Upper lobe of left lung (tissue), 6 donors: ENCODE measurements around the gene SPTBN1. TPM values are rescaled to one million over a fixed set of nuclear protein-coding genes. Genes with fewer than 3 reads are reported as not detected.

Experiments used
- ATAC-seq, 2 donors: fragments of 200-7000 bp; cut with Tn5 transposase; one replicate each; pipeline ENCODE4 v1.9.1; 2022; ENCODE audit warnings: mild to moderate bottlenecking in 2 of 2, moderate library complexity in 2 of 2; ENCODE audit not compliant: low FRiP score in 2 of 2
- DNase-seq, 2 donors: peaks; one replicate each; pipeline ENCODE4 v3.0.0-alpha.2; 2019 to 2020
- H3K27ac ChIP-seq, 4 donors: fragments of 200-600 bp; sonication (generic); one replicate each; pipeline ENCODE4 v1.5.1; 2016 to 2019
- H3K27me3 ChIP-seq, 4 donors: fragments of 200-600 bp; sonication (generic); one replicate each; pipeline ENCODE4 v1.5.1; 2017 to 2019
- H3K36me3 ChIP-seq, 4 donors: fragments of 200-600 bp; sonication (generic); one replicate each; pipeline ENCODE4 v1.5.1; 2016 to 2019
- H3K4me1 ChIP-seq, 4 donors: fragments of 200-600 bp; sonication (generic); one replicate each; pipeline ENCODE4 v1.5.1; 2018 to 2019
- H3K4me3 ChIP-seq, 4 donors: fragments of 200-600 bp; sonication (generic); one replicate each; pipeline ENCODE4 v1.5.1; 2017 to 2019; ENCODE audit warnings: mild to moderate bottlenecking in 2 of 4, moderate library complexity in 1 of 4
- H3K9me3 ChIP-seq, 4 donors: fragments of 200-600 bp; sonication (generic); one replicate each; pipeline ENCODE4 v1.5.1; 2018 to 2019
- CTCF ChIP-seq, 6 experiments: fragments of 450-650 bp in 4 of 6; fragments of 200-600 bp in 2 of 6; sonication (generic) in 2 of 6; IDR thresholded peaks; one replicate each; pipeline ENCODE4 v1.5.1; 2016 to 2019; ENCODE audit warnings: antibody characterized with exemption in 6 of 6
- EP300 ChIP-seq, 4 donors: sonication (generic); formaldehyde crosslinking; IDR thresholded peaks; one replicate each; pipeline ENCODE4 v1.5.1; 2017; ENCODE audit warnings: antibody characterized with exemption in 4 of 4, control low read depth in 2 of 4
- POLR2A ChIP-seq, 4 donors: fragments of 450-650 bp; IDR thresholded peaks; one replicate each; pipeline ENCODE4 v1.5.1; 2016 to 2017; ENCODE audit warnings: antibody characterized with exemption in 4 of 4, mild to moderate bottlenecking in 2 of 4
- POLR2AphosphoS5 ChIP-seq, 2 donors: sonication (generic); formaldehyde crosslinking; IDR thresholded peaks; one replicate each; pipeline ENCODE4 v1.5.1; 2017; ENCODE audit warnings: antibody characterized with exemption in 2 of 2
- WGBS, 2 donors: methylation state at CpG; one replicate each; pipeline ENCODE4 v1.1.5; 2017 to 2018; 5-methylcytosine and 5-hydroxymethylcytosine counted together
- total RNA-seq, 6 donors: library from RNA; depleted of rRNA in 4 of 6; stranded (reverse); fragments of >200 nt in 4 of 6; gene quantifications; one replicate each; pipeline versions ENCODE4 v1.1.0 to v1.2.1, GENCODE V29; 2016 to 2021
- donor health status: DM: no; HTN: no; CAD: no; lungs with moderate emphysema.
- donor health status: DM: no; HTN: yes; CAD: no; lungs with severe emphysema.

Gene SPTBN1
- total RNA-seq, 6 donors from 2014 or later: 449 to 911 (median 654) TPM

DNA sequence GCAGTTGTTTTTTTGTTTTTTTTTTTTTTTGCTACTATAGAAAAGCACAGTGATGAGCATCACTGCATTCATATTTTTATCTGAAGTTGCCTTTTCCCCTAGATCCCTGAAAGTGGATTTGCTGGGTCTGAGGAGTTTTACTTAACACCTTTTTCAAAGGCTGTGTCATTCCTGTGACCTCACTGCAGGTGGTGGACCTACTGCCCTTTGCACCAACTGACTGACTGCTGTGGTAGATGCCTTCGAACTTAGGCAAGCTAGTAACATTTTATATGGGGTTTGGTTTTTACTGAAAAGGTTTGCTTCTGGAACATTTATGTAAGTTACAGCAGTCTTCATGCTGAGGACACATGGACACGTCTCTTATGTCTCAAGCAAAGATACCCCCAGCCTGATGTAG, 36.2 kb downstream of the SPTBN1 start:
- no peaks in the 10 kb centered on the region for H3K36me3 ChIP-seq

DNA sequence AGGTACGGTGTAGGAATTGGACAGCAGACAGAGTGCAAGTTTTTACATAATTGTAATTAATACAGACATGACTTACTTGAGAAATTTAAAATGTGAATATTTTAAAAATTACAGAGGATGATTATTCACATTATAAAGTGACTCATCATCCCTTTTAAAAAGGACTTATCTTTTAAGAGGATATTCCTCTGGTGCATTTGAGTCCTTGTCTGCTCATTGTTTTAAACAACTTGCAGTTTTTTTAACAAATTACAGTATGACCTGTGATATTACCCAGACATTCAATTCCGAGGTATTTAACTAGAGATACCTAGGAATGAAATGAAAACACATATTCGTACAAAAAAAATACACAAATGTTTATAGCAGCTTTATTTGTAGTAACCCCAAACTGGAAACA, 38.0 kb downstream of the SPTBN1 start:
- TF ChIP-seq EP300 (IDR thresholded peaks at IDR 0.05) (no peak), POLR2A (IDR thresholded peaks at IDR 0.05) (no peak), CTCF (IDR thresholded peaks at IDR 0.05) (no peak), POLR2AphosphoS5 (IDR thresholded peaks at IDR 0.05) (no peak)
- no peaks in the 10 kb centered on the region for H3K9me3 ChIP-seq
- no peak overlapping the region for H3K27ac ChIP-seq
- no peaks in the 10 kb centered on the region for H3K36me3 ChIP-seq
- H3K4me1 ChIP-seq: peaks cover 18 to 41% (median 32%) of the 10 kb centered on the region in 4 donors
- ATAC-seq (no peak), DNase-seq (no peak)
- WGBS, 2 donors: 72 to 81% methylated on average over 3 of the region's 3 CpGs
- H3K27me3 ChIP-seq: no peaks in the 10 kb centered on the region
- no peak overlapping the region for H3K4me3 ChIP-seq

More for the DNA sequence above, 36.2 kb downstream of the SPTBN1 start:
- TF ChIP-seq EP300 (IDR thresholded peaks at IDR 0.05): no peak
- no peak for TF ChIP-seq POLR2A (IDR thresholded peaks at IDR 0.05)
- no peak for TF ChIP-seq POLR2AphosphoS5 (IDR thresholded peaks at IDR 0.05)
- no peak for TF ChIP-seq CTCF (IDR thresholded peaks at IDR 0.05)
- H3K27me3 ChIP-seq: no peaks in the 10 kb centered on the region
- 76 to 83% methylated on average over 2 of the region's 2 CpGs for WGBS, 2 donors
- ATAC-seq (no peak), DNase-seq (no peak)
- no peaks in the 10 kb centered on the region for H3K9me3 ChIP-seq
- H3K27ac ChIP-seq: no peak overlapping the region
- no peak overlapping the region for H3K4me3 ChIP-seq
- H3K4me1 ChIP-seq: peaks cover 10 to 33% (median 20%) of the 10 kb centered on the region in 4 donors

- ATAC-seq: no peak
- no peak for DNase-seq
Measured at GRCh38 chr2:54496920-54497319, 40.8 kb downstream of the SPTBN1 start.

GRCh38 chr2:54497763-54498680, 41.9 kb downstream of the SPTBN1 start:
- Histone ChIP-seq H3K9me3 (no peaks in the 10 kb centered on the region), H3K27me3 (no peaks in the 10 kb centered on the region), H3K4me1 (peaks cover 51 to 61% (median 55%) of the 10 kb centered on the region in 4 donors), H3K4me3 (no peak overlapping the region), H3K27ac (peak overlapping the region in 3 of 4 donors; percentile 21 to 74 (median 71)), H3K36me3 (no peaks in the 10 kb centered on the region)
- no peak for TF ChIP-seq EP300 (IDR thresholded peaks at IDR 0.05)
- no peak for TF ChIP-seq POLR2A (IDR thresholded peaks at IDR 0.05)
- peak in 4 of 6 experiments; percentile 12 to 34 (median 23) for TF ChIP-seq CTCF (IDR thresholded peaks at IDR 0.05)
- TF ChIP-seq POLR2AphosphoS5 (IDR thresholded peaks at IDR 0.05): no peak
- DNase-seq (no peak), ATAC-seq (peak in 1 of 2 donors; percentile 53)
- WGBS, 2 donors: 59 to 76% methylated on average over 8 of the region's 8 CpGs

More at GRCh38 chr2:54496920-54497319, 40.8 kb downstream of the SPTBN1 start:
- Histone ChIP-seq H3K36me3 (no peaks in the 10 kb centered on the region), H3K4me3 (no peak overlapping the region), H3K27ac (peak overlapping the region in 3 of 4 donors; percentile 21 to 74 (median 71)), H3K27me3 (no peaks in the 10 kb centered on the region), H3K9me3 (no peaks in the 10 kb centered on the region), H3K4me1 (peaks cover 40 to 50% (median 45%) of the 10 kb centered on the region in 4 donors)
- WGBS, 2 donors: 53 to 58% methylated on average over 4 of the region's 4 CpGs
- no peak for TF ChIP-seq POLR2A (IDR thresholded peaks at IDR 0.05)
- no peak for TF ChIP-seq CTCF (IDR thresholded peaks at IDR 0.05)
- TF ChIP-seq EP300 (IDR thresholded peaks at IDR 0.05): no peak
- no peak for TF ChIP-seq POLR2AphosphoS5 (IDR thresholded peaks at IDR 0.05)
